ENCODE data around the gene PNCK. TPM values are rescaled to one million over a fixed set of nuclear protein-coding genes. Genes with fewer than 3 reads are reported as not detected.

The PNCK gene
- total and polyA plus RNA-seq, 2 donors: 2.4 to 8.2 TPM

GRCh38 chrX:153640045-153640686, 33.4 kb downstream of the PNCK start:
- H3K27me3 ChIP-seq (ENCODE audit: control insufficient read depth in 2 of 2, insufficient read depth in 1 of 2, low read length in 1 of 2): peaks cover 31 to 55% of the 10 kb centered on the region in 2 donors
- 95% methylated on average over 23 of the region's 23 CpGs for WGBS
- no peak overlapping the region for H3K27ac ChIP-seq (ENCODE audit: low read depth in 1 of 2, low read length in 1 of 2)
- peaks cover 0 to 44% of the 10 kb centered on the region in 2 donors for H3K4me1 ChIP-seq (ENCODE audit: control insufficient read depth in 2 of 2, insufficient read depth in 2 of 2, low read length in 2 of 2)
- no peak overlapping the region for H3K4me3 ChIP-seq (ENCODE audit: low read length in 2 of 2)
- H3K36me3 ChIP-seq (ENCODE audit: control insufficient read depth in 2 of 2, insufficient read depth in 2 of 2, low read length in 1 of 2): no peaks in the 10 kb centered on the region
- peaks cover 0 to 13% of the 10 kb centered on the region in 2 donors for H3K9me3 ChIP-seq (ENCODE audit: control insufficient read depth in 2 of 2, insufficient read depth in 1 of 2, low read length in 1 of 2)
- DNase-seq (ENCODE audit: low read depth in 6 of 9, low spot score in 9 of 9): no peak

- Histone ChIP-seq H3K27ac (ENCODE audit: low read depth in 1 of 2, low read length in 1 of 2) (no peak overlapping the region), H3K4me1 (ENCODE audit: control insufficient read depth in 2 of 2, insufficient read depth in 2 of 2, low read length in 2 of 2) (peaks cover 0 to 44% of the 10 kb centered on the region in 2 donors), H3K4me3 (ENCODE audit: low read length in 2 of 2) (no peak overlapping the region), H3K27me3 (ENCODE audit: control insufficient read depth in 2 of 2, insufficient read depth in 1 of 2, low read length in 1 of 2) (peaks cover 27 to 48% of the 10 kb centered on the region in 2 donors), H3K9me3 (ENCODE audit: control insufficient read depth in 2 of 2, insufficient read depth in 1 of 2, low read length in 1 of 2) (peaks cover 0 to 9% of the 10 kb centered on the region in 2 donors), H3K36me3 (ENCODE audit: control insufficient read depth in 2 of 2, insufficient read depth in 2 of 2, low read length in 1 of 2) (no peaks in the 10 kb centered on the region)
- DNase-seq (ENCODE audit: low read depth in 6 of 9, low spot score in 9 of 9): no peak
- 91% methylated on average over 28 of the region's 28 CpGs for whole genome bisulfite sequencing
Observed at GRCh38 chrX:153639177-153640044, 34.2 kb downstream of the PNCK start.

- 50% methylated on average over 20 of the region's 20 CpGs for WGBS
- no peak overlapping the region for H3K4me3 ChIP-seq (ENCODE audit: low read length in 2 of 2)
- no peak overlapping the region for H3K27ac ChIP-seq (ENCODE audit: low read depth in 1 of 2, low read length in 1 of 2)
- peaks cover 0 to 9% of the 10 kb centered on the region in 2 donors for H3K9me3 ChIP-seq (ENCODE audit: control insufficient read depth in 2 of 2, insufficient read depth in 1 of 2, low read length in 1 of 2)
- peaks cover 19 to 42% of the 10 kb centered on the region in 2 donors for H3K27me3 ChIP-seq (ENCODE audit: control insufficient read depth in 2 of 2, insufficient read depth in 1 of 2, low read length in 1 of 2)
- peak in 1 of 9 donors; percentile 43 for DNase-seq (ENCODE audit: low read depth in 6 of 9, low spot score in 9 of 9)
- H3K4me1 ChIP-seq (ENCODE audit: control insufficient read depth in 2 of 2, insufficient read depth in 2 of 2, low read length in 2 of 2): peaks cover 0 to 40% of the 10 kb centered on the region in 2 donors
- H3K36me3 ChIP-seq (ENCODE audit: control insufficient read depth in 2 of 2, insufficient read depth in 2 of 2, low read length in 1 of 2): no peaks in the 10 kb centered on the region
Observed at GRCh38 chrX:153638436-153639176, 35.0 kb downstream of the PNCK start.

DNA sequence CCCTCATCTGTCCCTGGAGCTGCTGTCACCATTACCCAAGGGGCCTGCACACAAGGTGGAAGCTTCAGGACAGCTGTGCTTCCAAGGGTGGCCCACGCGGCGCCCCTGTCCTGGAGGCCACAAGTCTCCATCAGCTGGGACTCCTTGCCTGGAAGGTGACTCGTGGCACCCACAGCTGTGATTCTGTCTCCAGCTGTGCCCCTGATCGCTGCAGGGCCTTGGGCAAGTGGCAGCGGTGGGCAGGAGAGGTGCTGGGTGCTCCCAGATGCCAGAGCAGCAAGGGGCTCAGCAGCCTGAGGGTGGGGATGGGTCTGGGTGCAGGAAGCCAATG, 35.6 kb downstream of the PNCK start:
- Histone ChIP-seq H3K27me3 (ENCODE audit: control insufficient read depth in 2 of 2, insufficient read depth in 1 of 2, low read length in 1 of 2) (peaks cover 13 to 36% of the 10 kb centered on the region in 2 donors), H3K36me3 (ENCODE audit: control insufficient read depth in 2 of 2, insufficient read depth in 2 of 2, low read length in 1 of 2) (no peaks in the 10 kb centered on the region), H3K9me3 (ENCODE audit: control insufficient read depth in 2 of 2, insufficient read depth in 1 of 2, low read length in 1 of 2) (peaks cover 0 to 4% of the 10 kb centered on the region in 2 donors), H3K4me1 (ENCODE audit: control insufficient read depth in 2 of 2, insufficient read depth in 2 of 2, low read length in 2 of 2) (peaks cover 0 to 34% of the 10 kb centered on the region in 2 donors), H3K4me3 (ENCODE audit: low read length in 2 of 2) (no peak overlapping the region), H3K27ac (ENCODE audit: low read depth in 1 of 2, low read length in 1 of 2) (no peak overlapping the region)
- no peak for DNase-seq (ENCODE audit: low read depth in 6 of 9, low spot score in 9 of 9)
- 84% methylated on average over 6 of the region's 6 CpGs for WGBS

GRCh38 chrX:153637121-153638040, 36.2 kb downstream of the PNCK start:
- peaks cover 9 to 30% of the 10 kb centered on the region in 2 donors for H3K27me3 ChIP-seq (ENCODE audit: control insufficient read depth in 2 of 2, insufficient read depth in 1 of 2, low read length in 1 of 2)
- H3K27ac ChIP-seq (ENCODE audit: low read depth in 1 of 2, low read length in 1 of 2): no peak overlapping the region
- H3K4me1 ChIP-seq (ENCODE audit: control insufficient read depth in 2 of 2, insufficient read depth in 2 of 2, low read length in 2 of 2): peaks cover 0 to 32% of the 10 kb centered on the region in 2 donors
- H3K4me3 ChIP-seq (ENCODE audit: low read length in 2 of 2): no peak overlapping the region
- no peak for DNase-seq (ENCODE audit: low read depth in 6 of 9, low spot score in 9 of 9)
- no peaks in the 10 kb centered on the region for H3K36me3 ChIP-seq (ENCODE audit: control insufficient read depth in 2 of 2, insufficient read depth in 2 of 2, low read length in 1 of 2)
- no peaks in the 10 kb centered on the region for H3K9me3 ChIP-seq (ENCODE audit: control insufficient read depth in 2 of 2, insufficient read depth in 1 of 2, low read length in 1 of 2)
- 92% methylated on average over 26 of the region's 27 CpGs for WGBS

GRCh38 chrX:153636716-153637115, 36.9 kb downstream of the PNCK start:
- H3K27me3 ChIP-seq (ENCODE audit: control insufficient read depth in 2 of 2, insufficient read depth in 1 of 2, low read length in 1 of 2): peaks cover 5 to 24% of the 10 kb centered on the region in 2 donors
- WGBS: 92% methylated on average over 5 of the region's 5 CpGs
- H3K9me3 ChIP-seq (ENCODE audit: control insufficient read depth in 2 of 2, insufficient read depth in 1 of 2, low read length in 1 of 2): peaks cover 0 to 3% of the 10 kb centered on the region in 2 donors
- no peak overlapping the region for H3K27ac ChIP-seq (ENCODE audit: low read depth in 1 of 2, low read length in 1 of 2)
- DNase-seq (ENCODE audit: low read depth in 6 of 9, low spot score in 9 of 9): no peak
- peaks cover 0 to 29% of the 10 kb centered on the region in 2 donors for H3K4me1 ChIP-seq (ENCODE audit: control insufficient read depth in 2 of 2, insufficient read depth in 2 of 2, low read length in 2 of 2)
- no peaks in the 10 kb centered on the region for H3K36me3 ChIP-seq (ENCODE audit: control insufficient read depth in 2 of 2, insufficient read depth in 2 of 2, low read length in 1 of 2)
- no peak overlapping the region for H3K4me3 ChIP-seq (ENCODE audit: low read length in 2 of 2)

GRCh38 chrX:153635788-153636668, 37.6 kb downstream of the PNCK start:
- Histone ChIP-seq H3K4me1 (ENCODE audit: control insufficient read depth in 2 of 2, insufficient read depth in 2 of 2, low read length in 2 of 2) (peaks cover 0 to 22% of the 10 kb centered on the region in 2 donors), H3K36me3 (ENCODE audit: control insufficient read depth in 2 of 2, insufficient read depth in 2 of 2, low read length in 1 of 2) (no peaks in the 10 kb centered on the region), H3K4me3 (ENCODE audit: low read length in 2 of 2) (no peak overlapping the region), H3K27me3 (ENCODE audit: control insufficient read depth in 2 of 2, insufficient read depth in 1 of 2, low read length in 1 of 2) (peaks cover 2 to 17% of the 10 kb centered on the region in 2 donors), H3K27ac (ENCODE audit: low read depth in 1 of 2, low read length in 1 of 2) (no peak overlapping the region), H3K9me3 (ENCODE audit: control insufficient read depth in 2 of 2, insufficient read depth in 1 of 2, low read length in 1 of 2) (peaks cover 0 to 3% of the 10 kb centered on the region in 2 donors)
- 83% methylated on average over 21 of the region's 21 CpGs for WGBS
- peak in 1 of 9 donors; percentile 30 for DNase-seq (ENCODE audit: low read depth in 6 of 9, low spot score in 9 of 9)

Measured in thymus (tissue), 11 donors.